ENCODE results near the gene SLC47A2. TPM values are rescaled to one million over a fixed set of nuclear protein-coding genes. Genes with fewer than 3 reads are reported as not detected.
A peak's percentile ranks its signal among the peaks of the same experiment; 100 is the strongest.

Gene SLC47A2
- total RNA-seq, 1 experiment from 2014 or later = not detected

GRCh38 chr17:19720210-19720475, 3.8 kb upstream of the SLC47A2 start:
- in situ Hi-C loops (cut with HindIII; ENCODE audit: low pct_unique_long_range_greater_than_20kb, low sequenced_read_pairs) (no loop called here), intact Hi-C loops (cut with micrococcal nuclease; ENCODE audit: unreplicated experiment) (no loop called here)
- no peak for ATAC-seq
- no peak overlapping the region for H3K27ac ChIP-seq (ENCODE audit: low read length)
- no peaks in the 10 kb centered on the region for H3K9me3 ChIP-seq (ENCODE audit: control insufficient read depth, insufficient read depth, low read depth, low read length)
- H3K27me3 ChIP-seq (ENCODE audit: control insufficient read depth, insufficient read depth, low read length) = no peaks in the 10 kb centered on the region
- H3K4me3 ChIP-seq (ENCODE audit: low read depth in 2 of 2, low read length in 2 of 2) = no peak overlapping the region
- CTCF ChIA-PET = no interaction called here
- BruUV-seq (replicated peaks) = no TSS peak
- POLR2A ChIA-PET = interaction anchor here (0.6 kb wide), 1 partner anchor 99 kb away, joined by 5 read pairs; no protein-coding TSS in a partner anchor
- H3K4me1 ChIP-seq (ENCODE audit: control insufficient read depth, insufficient read depth, low read length) = peaks cover 3% of the 10 kb centered on the region
- TF ChIP-seq SIN3A (IDR thresholded peaks at IDR 0.05; ENCODE audit: borderline replicate concordance, insufficient read depth, low read depth, low read length) (no peak), POLR2AphosphoS5 (IDR thresholded peaks at IDR 0.05; ENCODE audit: low read depth, low read length) (no peak), TCF7L2 (IDR thresholded peaks at IDR 0.05; ENCODE audit: low read depth, low read length) (no peak), REST (IDR thresholded peaks at IDR 0.05; ENCODE audit: insufficient read depth in 1 of 2, low read depth in 2 of 2, low read length in 1 of 2) (no peak), CTCF (IDR thresholded peaks at IDR 0.05) (no peak)
- no peak for DNase-seq (ENCODE audit: low read depth, low spot score)
- no peaks in the 10 kb centered on the region for H3K36me3 ChIP-seq (ENCODE audit: control insufficient read depth, insufficient read depth, low read length)

- in situ Hi-C loops (cut with HindIII; ENCODE audit: low pct_unique_long_range_greater_than_20kb, low sequenced_read_pairs) = no loop called here
- ChIA-PET CTCF (interaction anchor here (0.6 to 1.0 kb wide), 2 partner anchors 14 to 60 kb away, joined by 3 to 4 read pairs; no protein-coding TSS in a partner anchor), POLR2A (interaction anchor here (0.6 kb wide), 1 partner anchor 99 kb away, joined by 5 read pairs; no protein-coding TSS in a partner anchor)
- BruUV-seq (replicated peaks) = no TSS peak
- DNase-seq (ENCODE audit: low read depth, low spot score) (no peak), ATAC-seq (peak; percentile 57)
- H3K4me1 ChIP-seq (ENCODE audit: control insufficient read depth, insufficient read depth, low read length) = peaks cover 3% of the 10 kb centered on the region
- no peaks in the 10 kb centered on the region for H3K36me3 ChIP-seq (ENCODE audit: control insufficient read depth, insufficient read depth, low read length)
- H3K4me3 ChIP-seq (ENCODE audit: low read depth in 2 of 2, low read length in 2 of 2) = no peak overlapping the region
- intact Hi-C loops (cut with micrococcal nuclease; ENCODE audit: unreplicated experiment) = no loop called here
- TF ChIP-seq SIN3A (IDR thresholded peaks at IDR 0.05; ENCODE audit: borderline replicate concordance, insufficient read depth, low read depth, low read length) = no peak
- TF ChIP-seq REST (IDR thresholded peaks at IDR 0.05; ENCODE audit: insufficient read depth in 1 of 2, low read depth in 2 of 2, low read length in 1 of 2) = no peak
- TF ChIP-seq CTCF (IDR thresholded peaks at IDR 0.05) = no peak
- TF ChIP-seq POLR2AphosphoS5 (IDR thresholded peaks at IDR 0.05; ENCODE audit: low read depth, low read length) = no peak
- no peak for TF ChIP-seq TCF7L2 (IDR thresholded peaks at IDR 0.05; ENCODE audit: low read depth, low read length)
- H3K27ac ChIP-seq (ENCODE audit: low read length) = 0 out of 2 replicates have a peak overlapping the region, but pooled peaks have one; percentile 29
- no peaks in the 10 kb centered on the region for H3K27me3 ChIP-seq (ENCODE audit: control insufficient read depth, insufficient read depth, low read length)
- H3K9me3 ChIP-seq (ENCODE audit: control insufficient read depth, insufficient read depth, low read depth, low read length) = no peaks in the 10 kb centered on the region
Observed at GRCh38 chr17:19719355-19720209, 3.2 kb upstream of the SLC47A2 start.
